Measurements from ENCODE around the gene ZNF367.

DNA sequence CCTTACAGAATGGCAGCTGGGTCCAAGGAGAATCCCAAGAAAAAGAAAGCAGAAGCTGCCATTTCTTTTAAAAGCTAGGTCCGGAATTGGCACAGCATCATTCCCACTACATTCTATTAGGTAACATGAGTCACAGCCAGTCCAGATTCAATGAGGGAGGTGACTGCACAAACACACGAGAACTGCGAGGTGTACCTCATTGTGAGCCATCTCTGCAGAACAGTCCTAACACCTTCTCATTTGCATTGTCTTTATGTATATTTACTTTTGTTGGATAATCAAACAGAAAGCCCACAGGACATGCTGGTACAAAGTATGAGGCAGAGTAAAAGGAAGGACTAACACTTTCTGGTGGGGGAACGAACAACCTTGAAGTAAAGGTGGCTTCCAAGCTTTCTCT lies 17.2 kb upstream of the ZNF367 start:
- TF ChIP-seq SUZ12 (IDR thresholded peaks at IDR 0.05; ENCODE audit: extremely low read depth, insufficient read depth, insufficient read length) (no peak), ZNF274 (IDR thresholded peaks at IDR 0.05; ENCODE audit: low read depth, low read length) (no peak)
